ENCODE measurements around the gene IP6K3. TPM values are rescaled to one million over a fixed set of nuclear protein-coding genes. Genes with fewer than 3 reads are reported as not detected.

Gene IP6K3
- polyA plus RNA-seq, 1 of the 3 experiments (the other 2 are of a cell fraction) = 0.21 TPM

GRCh38 chr6:33679761-33680160, 66.9 kb downstream of the IP6K3 start:
- Histone ChIP-seq H3K9me2 (no peaks in the 10 kb centered on the region), H3K9me3 (no peaks in the 10 kb centered on the region), H2AFZ (ENCODE audit: low read depth) (no peak overlapping the region), H3K36me3 (replicated peaks in 1 of 2; ENCODE audit: control insufficient read depth in 1 of 2, insufficient read depth in 2 of 2, low read length in 1 of 2) (no peaks in the 10 kb centered on the region), H4K20me1 (ENCODE audit: insufficient read depth) (no peaks in the 10 kb centered on the region), H3K27me3 (ENCODE audit: insufficient read depth) (no peaks in the 10 kb centered on the region), H3K4me1 (ENCODE audit: control insufficient read depth in 1 of 2, insufficient read depth in 2 of 2, low read depth in 1 of 2, low read length in 1 of 2) (no peaks in the 10 kb centered on the region; a peak in 2 of 4 replicates), H3K79me2 (ENCODE audit: insufficient read depth) (no peaks in the 10 kb centered on the region), H3K4me2 (no peak overlapping the region), H3K9ac (no peak overlapping the region), H3F3A (replicated peaks; ENCODE audit: insufficient read depth) (no peaks in the 10 kb centered on the region), H3K27ac (ENCODE audit: low read depth in 2 of 2, low read length in 1 of 2) (no peak overlapping the region), H3K4me3 (ENCODE audit: low read depth in 2 of 2, low read length in 1 of 2) (no peak overlapping the region)
- CTCF ChIA-PET = no interaction called here
- no peak for TF ChIP-seq RCOR1 (IDR thresholded peaks at IDR 0.05; ENCODE audit: low read length)
- no peak for TF ChIP-seq PBX3 (IDR thresholded peaks at IDR 0.05)
- no peak for TF ChIP-seq USF1 (IDR thresholded peaks at IDR 0.05; ENCODE audit: borderline replicate concordance, low read depth)
- TF ChIP-seq FOXJ3 (CRISPR knock-in tag; IDR thresholded peaks at IDR 0.05) = no peak
- TF ChIP-seq IRF3 (IDR thresholded peaks at IDR 0.05; ENCODE audit: low read depth, low read length) = no peak
- TF ChIP-seq CTCF (IDR thresholded peaks at IDR 0.05) = no peak
- TF ChIP-seq REST (IDR thresholded peaks at IDR 0.05; ENCODE audit: low read depth, low read length) = no peak
- no peak for TF ChIP-seq JUND (IDR thresholded peaks at IDR 0.05)
- no peak for TF ChIP-seq RAD21 (IDR thresholded peaks at IDR 0.05; ENCODE audit: low read length)
- TF ChIP-seq TAF1 (IDR thresholded peaks at IDR 0.05; ENCODE audit: borderline replicate concordance, low read depth, low read length) = no peak
- no peak for TF ChIP-seq YY1 (IDR thresholded peaks at IDR 0.05; ENCODE audit: low read depth)
- TF ChIP-seq MXI1 (IDR thresholded peaks at IDR 0.05; ENCODE audit: low read depth, low read length) = no peak
- TF ChIP-seq MEF2A (IDR thresholded peaks at IDR 0.05; ENCODE audit: borderline replicate concordance, low read depth) = no peak
- TF ChIP-seq CHD2 (IDR thresholded peaks at IDR 0.05; ENCODE audit: low read length, partially characterized antibody) = no peak
- no peak for TF ChIP-seq SIN3A (IDR thresholded peaks at IDR 0.05; ENCODE audit: borderline replicate concordance, low read depth, low read length)
- no peak for TF ChIP-seq NRF1 (IDR thresholded peaks at IDR 0.05; ENCODE audit: low read depth, low read length)
- no peak for TF ChIP-seq RFX5 (IDR thresholded peaks at IDR 0.05; ENCODE audit: low read length)
- DNase-seq = no peak
- POLR2A ChIA-PET = no interaction called here
- WGBS (ENCODE audit: low lambda C conversion rate) = 96% methylated on average over 19 of the region's 20 CpGs

Measured in SK-N-SH (cell line).